GM12878 (cell line): ENCODE data around the gene CCNI.

Experiments
- EGR1 ChIP-seq, 2 experiments: IDR thresholded peaks; 1 replicate in 1 of 2; 2 replicates in 1 of 2; pipeline ENCODE4 v1.6.1; 2011 to 2012; ENCODE audit warnings: low read depth in 2 of 2, low read length in 2 of 2, borderline replicate concordance in 1 of 2, mild to moderate bottlenecking in 1 of 2, moderate library complexity in 1 of 2
- EP300 ChIP-seq, 2 experiments: fragments of 150-350 bp in 1 of 2; IDR thresholded peaks; 2 replicates each; pipeline ENCODE4 v1.6.1; 2011 to 2012; ENCODE audit warnings: low read depth in 2 of 2, low read length in 2 of 2, borderline replicate concordance in 1 of 2, improper control_type of control experiment in 1 of 2, inconsistent platforms in 1 of 2; ENCODE audit not compliant: control insufficient read depth in 1 of 2
- EZH2 ChIP-seq: IDR thresholded peaks from 2 replicates; pipeline ENCODE4 v1.6.1; 2012; ENCODE audit warnings: low read depth, mild to moderate bottlenecking, control low read depth, inconsistent platforms, low read length, borderline replicate concordance; ENCODE audit not compliant: control insufficient read depth
- SREBF1 ChIP-seq: IDR thresholded peaks from 2 replicates; pipeline ENCODE4 v1.6.1; 2012; ENCODE audit warnings: mild to moderate bottlenecking, low read length
- TCF7 ChIP-seq: IDR thresholded peaks from 2 replicates; pipeline ENCODE4 v1.6.1; 2014; ENCODE audit warnings: antibody characterized with exemption, borderline replicate concordance
- TF ChIP-seq, protein P1 (sequence below), 3 experiments: IDR thresholded peaks in 2 of 3; conservative IDR thresholded peaks in 1 of 3; 2 replicates each; pipeline ENCODE4 v1.5.1; 2011; ENCODE audit warnings: low read depth in 3 of 3, low read length in 3 of 3, mild to moderate bottlenecking in 3 of 3, control low read depth in 2 of 3, moderate library complexity in 2 of 3, inconsistent platforms in 1 of 3, mixed read lengths in 1 of 3; ENCODE audit not compliant: control insufficient read depth in 2 of 3, insufficient read depth in 1 of 3; ENCODE audit errors: extremely low read depth in 1 of 3

DNA sequence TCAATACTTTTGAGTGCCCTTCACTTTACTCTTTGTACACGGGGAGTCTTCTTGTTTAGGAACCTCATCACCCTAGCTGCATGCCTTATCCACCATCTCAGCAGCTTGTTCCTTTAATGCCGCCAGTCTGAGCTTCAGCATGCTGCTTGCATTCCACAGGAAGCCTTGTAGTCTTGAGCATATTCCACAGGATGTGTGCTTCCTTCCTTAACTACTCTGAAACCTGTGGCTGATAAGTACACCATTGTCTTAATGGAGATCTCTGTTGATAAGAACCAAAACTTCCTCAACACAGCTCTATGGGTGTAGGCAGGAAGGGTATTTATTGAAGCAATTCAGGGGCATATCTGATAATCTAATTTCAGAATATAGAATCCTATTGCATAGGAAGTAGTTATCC, 24.4 kb upstream of the CCNI start:
- TF ChIP-seq TCF7 (no peak), EP300 (IDR thresholded peaks at IDR 0.05; ENCODE audit: borderline replicate concordance in 1 of 2, control insufficient read depth in 1 of 2, low read depth in 2 of 2, low read length in 2 of 2) (no peak), SREBF1 (no peak), EGR1 (IDR thresholded peaks at IDR 0.05; ENCODE audit: borderline replicate concordance in 1 of 2, low read depth in 2 of 2, low read length in 2 of 2) (no peak), EZH2 (no peak)
- TF ChIP-seq, protein P1, sequence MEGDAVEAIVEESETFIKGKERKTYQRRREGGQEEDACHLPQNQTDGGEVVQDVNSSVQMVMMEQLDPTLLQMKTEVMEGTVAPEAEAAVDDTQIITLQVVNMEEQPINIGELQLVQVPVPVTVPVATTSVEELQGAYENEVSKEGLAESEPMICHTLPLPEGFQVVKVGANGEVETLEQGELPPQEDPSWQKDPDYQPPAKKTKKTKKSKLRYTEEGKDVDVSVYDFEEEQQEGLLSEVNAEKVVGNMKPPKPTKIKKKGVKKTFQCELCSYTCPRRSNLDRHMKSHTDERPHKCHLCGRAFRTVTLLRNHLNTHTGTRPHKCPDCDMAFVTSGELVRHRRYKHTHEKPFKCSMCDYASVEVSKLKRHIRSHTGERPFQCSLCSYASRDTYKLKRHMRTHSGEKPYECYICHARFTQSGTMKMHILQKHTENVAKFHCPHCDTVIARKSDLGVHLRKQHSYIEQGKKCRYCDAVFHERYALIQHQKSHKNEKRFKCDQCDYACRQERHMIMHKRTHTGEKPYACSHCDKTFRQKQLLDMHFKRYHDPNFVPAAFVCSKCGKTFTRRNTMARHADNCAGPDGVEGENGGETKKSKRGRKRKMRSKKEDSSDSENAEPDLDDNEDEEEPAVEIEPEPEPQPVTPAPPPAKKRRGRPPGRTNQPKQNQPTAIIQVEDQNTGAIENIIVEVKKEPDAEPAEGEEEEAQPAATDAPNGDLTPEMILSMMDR (IDR thresholded peaks at IDR 0.05 in 2 of 3, conservative IDR thresholded peaks at IDR 0.05 in 1 of 3; ENCODE audit: control insufficient read depth in 2 of 3, extremely low read depth in 1 of 3, insufficient read depth in 1 of 3, low read depth in 3 of 3, low read length in 3 of 3) = no peak
